ENCODE data around the gene NADK2.

The NADK2 gene

DNA sequence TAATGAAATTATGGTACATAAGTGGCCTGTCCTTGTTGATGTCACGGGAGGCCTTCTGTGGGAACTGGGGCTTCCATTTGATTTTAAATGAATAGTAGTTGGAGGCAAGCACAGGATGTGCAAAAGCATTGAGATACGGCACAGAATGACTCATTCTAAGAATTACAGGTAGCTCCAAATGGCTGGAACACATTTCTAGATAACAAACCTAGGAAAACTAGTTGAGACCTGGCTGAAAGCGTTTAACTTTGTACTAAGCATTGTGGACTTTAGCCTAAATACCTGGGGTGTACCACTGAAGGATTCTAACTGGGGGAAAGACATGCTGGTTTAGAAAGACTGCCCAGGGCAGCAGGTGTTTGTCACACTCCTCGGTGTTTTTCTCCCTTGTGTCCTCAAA, 80.4 kb downstream of the NADK2 start:
- no peak for DNase-seq

DNA sequence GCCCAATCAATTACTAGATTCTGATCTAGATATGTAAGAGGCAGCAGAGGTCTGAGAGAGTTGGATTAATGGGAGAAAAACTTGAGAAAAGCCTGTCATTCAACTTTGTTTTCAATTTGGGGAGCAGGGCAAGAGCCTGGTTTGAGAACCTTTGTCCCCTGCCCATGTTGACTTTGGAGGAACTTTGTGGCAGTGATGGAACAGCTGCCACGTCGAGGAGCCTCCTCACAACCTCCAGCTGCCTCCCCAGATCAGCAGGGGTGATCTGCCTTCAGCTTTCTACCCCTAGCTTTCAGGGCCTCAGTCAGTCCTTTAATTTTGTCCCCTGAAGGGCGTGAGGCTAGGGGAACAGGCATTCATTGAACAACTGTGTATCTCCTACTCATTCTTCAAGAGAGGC, 81.1 kb downstream of the NADK2 start:
- no peak for DNase-seq

DNA sequence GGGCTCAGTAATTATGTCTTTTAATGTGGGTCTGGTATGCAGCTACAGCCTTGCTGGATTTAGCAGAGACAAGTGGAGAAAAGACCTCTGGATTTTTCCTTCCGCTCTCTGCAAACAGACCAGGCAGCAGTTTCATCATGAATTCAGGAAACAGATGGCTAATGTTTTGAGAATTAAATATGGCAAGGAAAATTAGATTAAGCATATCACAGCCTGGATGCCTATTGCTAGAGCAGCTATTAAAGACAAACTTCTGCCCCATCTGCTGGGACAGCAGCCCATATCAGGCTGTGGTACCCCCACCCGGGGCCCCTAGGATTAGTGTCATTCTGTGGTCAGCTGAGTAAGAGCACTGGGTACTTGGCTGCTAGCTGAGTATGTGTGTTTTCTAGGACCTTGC, 83.6 kb downstream of the NADK2 start:
- DNase-seq, result no peak

DNA sequence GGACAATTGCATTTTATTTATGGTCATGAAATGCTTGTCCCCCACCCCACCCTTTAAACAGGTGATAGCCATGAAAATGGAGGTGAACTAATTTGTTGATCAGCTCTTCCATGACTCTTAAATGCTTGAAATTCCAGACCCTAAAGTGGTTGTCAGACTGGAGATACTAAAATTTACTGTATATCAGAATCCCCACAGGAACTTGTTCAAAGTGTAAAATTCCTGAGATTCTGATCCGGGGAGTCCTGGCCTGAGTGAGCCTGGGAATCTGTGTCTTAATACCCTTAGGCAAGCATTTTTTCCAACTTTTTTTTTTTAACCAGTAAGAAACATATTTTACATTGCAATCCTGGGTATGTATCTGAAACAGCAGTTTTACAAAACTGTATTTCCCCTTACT, 85.1 kb downstream of the NADK2 start:
- DNase-seq, result no peak

GRCh38 chr5:36156121-36156601, 85.6 kb downstream of the NADK2 start:
- no peak for DNase-seq

DNA sequence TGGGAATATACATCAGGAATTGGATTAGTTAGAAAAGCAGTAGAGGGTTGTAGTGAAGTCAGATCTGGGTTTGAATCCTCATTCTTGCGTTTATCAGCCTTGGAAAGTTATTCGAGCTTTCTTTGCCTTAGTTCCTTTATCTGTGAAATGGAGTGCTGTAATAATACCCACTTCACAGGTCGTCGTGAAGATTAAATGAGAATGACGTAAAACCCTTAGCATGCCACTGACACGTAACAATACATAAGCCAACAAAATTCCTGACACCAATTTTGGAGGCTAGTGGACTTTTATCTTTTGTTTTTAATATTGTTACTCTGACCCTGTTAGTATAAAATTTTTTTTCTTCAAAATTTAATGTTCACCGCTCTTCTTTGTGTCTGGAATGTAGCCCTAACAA, 86.4 kb downstream of the NADK2 start:
- DNase-seq, result no peak

- no peak for DNase-seq
Measured at GRCh38 chr5:36153726-36154125, 88.0 kb downstream of the NADK2 start.

- DNase-seq, result no peak
Measured at GRCh38 chr5:36153298-36153677, 88.4 kb downstream of the NADK2 start.

- peak in 1 of 2 experiments; percentile 67 for DNase-seq
Measured at GRCh38 chr5:36152324-36153297, 89.1 kb downstream of the NADK2 start.

DNA sequence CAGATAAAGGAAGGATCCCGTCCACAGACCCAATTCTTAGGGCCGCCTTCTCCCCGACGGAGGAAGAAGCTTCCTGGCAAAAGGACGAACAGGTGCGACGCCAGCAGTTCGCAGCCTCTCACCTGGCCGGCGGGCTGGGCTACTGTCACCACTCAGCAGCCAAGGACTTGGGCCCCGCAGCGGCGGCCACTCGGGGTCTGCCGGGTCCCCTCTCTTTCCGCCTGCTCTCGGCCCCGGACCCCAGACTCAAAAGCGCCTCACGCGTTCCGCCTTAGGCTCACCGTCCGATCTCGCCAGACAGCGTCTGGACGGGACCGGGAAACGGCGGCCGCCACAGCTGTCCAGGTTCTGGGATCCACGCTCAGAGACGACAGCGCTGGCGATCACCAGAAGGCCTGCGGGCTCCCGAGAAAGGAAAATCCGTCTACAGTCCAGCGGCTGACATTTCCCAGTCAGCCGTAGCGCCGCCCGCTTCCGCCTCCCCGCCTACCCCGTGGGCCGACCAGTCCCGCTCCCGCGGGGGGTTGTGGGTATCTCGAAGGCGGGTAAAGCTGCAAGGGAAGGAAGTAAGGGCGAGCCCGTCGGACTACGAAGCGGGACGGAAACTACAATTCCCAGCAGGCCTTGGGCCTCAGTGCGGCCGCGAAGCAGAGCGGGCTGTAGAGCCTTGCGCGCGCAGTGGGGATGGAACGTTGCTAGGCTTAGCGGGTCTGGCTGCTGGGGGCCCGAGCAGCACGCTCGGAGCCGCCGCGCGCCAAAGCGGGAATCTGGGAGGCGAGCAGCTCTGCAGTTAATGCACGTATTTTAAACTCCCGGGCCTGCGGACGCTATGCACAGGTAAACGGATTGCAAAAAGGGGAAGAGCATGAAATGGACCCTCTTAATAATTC, 90.0 kb downstream of the NADK2 start, which contains the start of the genes LMBRD2 and SKP2:
Gene LMBRD2 (minus strand): TSS at position 454 of the 890 bp plus-strand sequence. CDS start 8,538 bp downstream, outside the sequence.
Gene SKP2 (plus strand): TSS at position 678 of the 890 bp plus-strand sequence. CDS start 152 bp downstream, at position 830.
- DNase-seq, result peak; percentile 99 to 100

GRCh38 chr5:36150676-36151433, 90.9 kb downstream of the NADK2 start:
- peak; percentile 85 to 89 for DNase-seq

GRCh38 chr5:36147681-36148080, 94.0 kb downstream of the NADK2 start:
- no peak for DNase-seq

GRCh38 chr5:36146390-36146789, 95.3 kb downstream of the NADK2 start:
- no peak for DNase-seq

DNA sequence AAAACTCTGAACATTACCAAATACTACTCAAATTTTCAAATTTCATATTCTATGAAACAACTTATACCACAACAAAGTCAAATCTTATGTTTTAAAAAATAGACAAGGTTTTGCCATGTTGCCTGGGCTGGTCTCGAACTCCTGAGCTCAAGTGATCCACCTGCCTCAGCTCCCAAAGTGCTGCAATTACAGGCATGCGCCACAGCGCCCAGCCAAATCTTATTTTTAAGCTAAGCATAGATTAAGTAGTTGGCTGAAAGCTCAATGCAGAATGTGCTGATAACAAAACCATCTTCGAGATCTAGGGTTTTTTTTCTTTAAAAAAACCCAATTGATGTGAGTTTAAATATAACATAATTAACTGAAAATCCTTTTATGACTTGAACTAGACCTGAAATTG, 96.4 kb downstream of the NADK2 start:
- DNase-seq, result no peak

All from NCI-H526 (cell line).